SK-MEL-5 (cell line): ENCODE results near the gene SPTLC3. TPM values are rescaled to one million over a fixed set of nuclear protein-coding genes. Genes with fewer than 3 reads are reported as not detected.

Source experiments
- DNase-seq: peaks from one replicate; pipeline ENCODE4 v3.0.0-alpha.2; 2016; ENCODE audit warnings: low read depth, low spot score
- in situ Hi-C: cut with HindIII; loops from 2 replicates; pipeline ENCODE4 v1.10.0; 2016; ENCODE audit warnings: low sequenced_read_pairs, high pct_unique_total_duplicates, low pct_unique_long_range_greater_than_20kb
- total RNA-seq: library from RNA; depleted of rRNA; stranded (reverse); fragments of >200 nt; shearing (Covaris generic); gene quantifications from 2 replicates; pipeline ENCODE4 v1.2.3, GENCODE V29; 2014

Gene SPTLC3
- total RNA-seq, 1 experiment from 2014 or later, result 2.0 TPM

GRCh38 chr20:13105039-13105438 lies 96.3 kb downstream of the SPTLC3 start:
- no peak for DNase-seq
- in situ Hi-C loops, result loop anchor here (25.0 kb wide), 1 partner anchor 182 kb away; no protein-coding TSS in a partner anchor

- in situ Hi-C loops, result loop anchor here (25.0 kb wide), 1 partner anchor 181 kb away; no protein-coding TSS in a partner anchor
- DNase-seq, result peak; percentile 57
Observed at GRCh38 chr20:13105864-13106457, 97.2 kb downstream of the SPTLC3 start.

- in situ Hi-C loops, result loop anchor here (25.0 kb wide), 1 partner anchor 178 kb away; no protein-coding TSS in a partner anchor
- DNase-seq, result no peak
Observed at GRCh38 chr20:13109658-13110057, 100.9 kb downstream of the SPTLC3 start.

GRCh38 chr20:13110796-13111195 lies 102.0 kb downstream of the SPTLC3 start:
- in situ Hi-C loops, result loop anchor here (25.0 kb wide), 1 partner anchor 177 kb away; no protein-coding TSS in a partner anchor
- no peak for DNase-seq

- in situ Hi-C loops, result loop anchor here (25.0 kb wide), 1 partner anchor 176 kb away; no protein-coding TSS in a partner anchor
- no peak for DNase-seq
Observed at GRCh38 chr20:13111249-13111911, 102.6 kb downstream of the SPTLC3 start.

- DNase-seq, result no peak
- in situ Hi-C loops, result loop anchor here (25.0 kb wide), 1 partner anchor 174 kb away; no protein-coding TSS in a partner anchor
Observed at GRCh38 chr20:13113731-13114130, 105.0 kb downstream of the SPTLC3 start.

- in situ Hi-C loops, result loop anchor here (25.0 kb wide), 1 partner anchor 170 kb away; no protein-coding TSS in a partner anchor
- no peak for DNase-seq
Observed at GRCh38 chr20:13117200-13117599, 108.4 kb downstream of the SPTLC3 start.

- no peak for DNase-seq
- in situ Hi-C loops, result loop anchor here (25.0 kb wide), 1 partner anchor 169 kb away; no protein-coding TSS in a partner anchor
Observed at GRCh38 chr20:13118676-13119075, 109.9 kb downstream of the SPTLC3 start.

- in situ Hi-C loops, result loop anchor here (25.0 kb wide), 1 partner anchor 168 kb away; no protein-coding TSS in a partner anchor
- peak; percentile 88 for DNase-seq
Observed at GRCh38 chr20:13119583-13119982, 110.8 kb downstream of the SPTLC3 start.

GRCh38 chr20:13120471-13120870 lies 111.7 kb downstream of the SPTLC3 start:
- in situ Hi-C loops, result loop anchor here (25.0 kb wide), 1 partner anchor 167 kb away; no protein-coding TSS in a partner anchor
- no peak for DNase-seq

- no peak for DNase-seq
- in situ Hi-C loops, result loop anchor here (25.0 kb wide), 1 partner anchor 165 kb away; no protein-coding TSS in a partner anchor
Observed at GRCh38 chr20:13121840-13122515, 113.2 kb downstream of the SPTLC3 start.

- in situ Hi-C loops, result no loop called here
- DNase-seq, result no peak
Observed at GRCh38 chr20:13125486-13125885, 116.7 kb downstream of the SPTLC3 start.

GRCh38 chr20:13128173-13128572 lies 119.4 kb downstream of the SPTLC3 start:
- DNase-seq, result no peak
- in situ Hi-C loops, result no loop called here

GRCh38 chr20:13130061-13130706 lies 121.4 kb downstream of the SPTLC3 start:
- no peak for DNase-seq
- in situ Hi-C loops, result no loop called here

GRCh38 chr20:13130707-13131103 lies 121.9 kb downstream of the SPTLC3 start:
- in situ Hi-C loops, result no loop called here

GRCh38 chr20:13131688-13132087 lies 122.9 kb downstream of the SPTLC3 start:
- no peak for DNase-seq
- in situ Hi-C loops, result no loop called here

More at GRCh38 chr20:13130707-13131103, 121.9 kb downstream of the SPTLC3 start:
- no peak for DNase-seq

- no peak for DNase-seq
- in situ Hi-C loops, result no loop called here
Observed at GRCh38 chr20:13139459-13140150, 130.8 kb downstream of the SPTLC3 start.
